Measurements from ENCODE around the gene SPOCD1.

Gene SPOCD1

DNA sequence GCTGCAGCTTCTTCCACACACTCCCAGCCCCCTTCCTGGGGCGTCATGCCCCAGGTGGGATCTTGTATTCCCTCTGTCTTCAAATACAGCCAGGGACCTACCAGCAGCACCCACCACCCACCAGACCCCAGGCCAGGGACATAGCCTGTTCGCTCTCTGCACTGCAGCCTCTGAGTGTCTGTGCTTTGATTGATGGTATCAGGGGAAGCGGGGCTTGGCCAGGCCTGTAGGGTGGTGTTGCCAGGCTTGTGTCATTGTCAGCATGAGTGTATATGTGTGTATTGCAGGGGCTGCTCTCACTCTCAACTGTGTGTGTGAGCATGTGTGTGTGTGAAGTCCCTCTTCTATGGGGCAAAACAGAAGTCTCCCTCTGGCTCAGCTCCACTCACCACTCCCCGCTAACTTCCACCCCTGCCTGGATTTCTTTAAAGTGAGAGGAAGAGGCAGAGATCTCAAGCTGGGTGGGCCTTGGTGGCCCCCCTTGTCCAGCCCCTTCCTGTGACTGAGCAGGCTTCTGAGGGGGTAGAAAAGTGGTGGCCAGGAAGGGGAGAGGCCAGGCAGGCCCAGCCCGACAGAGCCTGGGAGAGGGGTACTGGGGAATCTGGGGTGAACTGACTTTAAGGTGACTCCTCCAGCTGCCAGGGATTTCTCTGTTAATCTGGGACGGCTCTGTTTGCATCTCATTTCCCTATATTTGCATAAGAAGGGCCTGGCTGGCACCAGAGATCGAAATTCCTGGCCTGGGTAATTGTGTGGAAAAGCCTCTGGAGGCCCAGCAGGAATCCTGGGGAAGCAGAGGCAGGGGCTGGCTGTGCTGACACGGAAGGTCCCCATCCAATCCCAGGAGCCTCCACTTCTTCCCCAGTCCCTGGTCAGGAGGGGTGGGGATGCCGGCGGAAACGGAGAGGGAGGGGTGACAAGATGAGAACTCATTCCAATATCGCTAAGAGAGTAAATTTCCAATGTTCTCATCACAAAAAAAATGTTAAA is 33.1 kb downstream of the SPOCD1 start:
- H3K4me3 ChIP-seq (ENCODE audit: low read length), result no peak overlapping the region

DNA sequence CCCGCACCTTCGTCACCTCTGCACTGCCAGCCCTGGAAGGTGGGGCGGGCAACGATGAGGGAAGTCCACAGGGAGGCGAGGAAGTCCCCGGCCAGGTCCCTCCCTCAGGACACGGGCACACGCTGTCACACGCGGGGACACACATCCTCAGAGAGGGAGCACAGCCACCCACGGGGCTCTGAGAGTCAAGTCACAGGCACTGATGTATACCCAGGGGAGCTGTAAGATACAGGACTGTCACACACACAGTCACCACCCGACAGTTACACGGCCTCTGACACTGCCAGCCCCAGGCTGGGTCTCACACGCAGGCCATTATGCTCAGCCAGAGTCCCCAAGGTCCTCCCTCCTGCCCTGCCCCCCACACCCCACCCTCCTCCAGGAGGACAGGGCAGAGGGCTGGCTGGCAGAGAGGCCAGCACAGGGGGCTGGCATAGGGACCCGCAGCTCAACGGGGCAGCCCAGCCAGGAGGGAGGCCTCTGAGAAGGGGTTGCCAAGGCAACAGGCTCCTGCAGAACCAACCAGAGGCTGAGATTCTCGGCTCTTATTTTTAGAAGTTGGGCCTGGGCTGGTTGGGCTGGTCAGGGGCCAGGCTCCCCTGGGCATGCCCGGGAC is 34.0 kb downstream of the SPOCD1 start:
- no peak overlapping the region for H3K4me3 ChIP-seq (ENCODE audit: low read length)
- no peak for TF ChIP-seq ZNF274 (IDR thresholded peaks at IDR 0.05; ENCODE audit: low read depth, low read length)

More for the DNA sequence above, 33.1 kb downstream of the SPOCD1 start:
- no peak for TF ChIP-seq ZNF274 (IDR thresholded peaks at IDR 0.05; ENCODE audit: low read depth, low read length)

DNA sequence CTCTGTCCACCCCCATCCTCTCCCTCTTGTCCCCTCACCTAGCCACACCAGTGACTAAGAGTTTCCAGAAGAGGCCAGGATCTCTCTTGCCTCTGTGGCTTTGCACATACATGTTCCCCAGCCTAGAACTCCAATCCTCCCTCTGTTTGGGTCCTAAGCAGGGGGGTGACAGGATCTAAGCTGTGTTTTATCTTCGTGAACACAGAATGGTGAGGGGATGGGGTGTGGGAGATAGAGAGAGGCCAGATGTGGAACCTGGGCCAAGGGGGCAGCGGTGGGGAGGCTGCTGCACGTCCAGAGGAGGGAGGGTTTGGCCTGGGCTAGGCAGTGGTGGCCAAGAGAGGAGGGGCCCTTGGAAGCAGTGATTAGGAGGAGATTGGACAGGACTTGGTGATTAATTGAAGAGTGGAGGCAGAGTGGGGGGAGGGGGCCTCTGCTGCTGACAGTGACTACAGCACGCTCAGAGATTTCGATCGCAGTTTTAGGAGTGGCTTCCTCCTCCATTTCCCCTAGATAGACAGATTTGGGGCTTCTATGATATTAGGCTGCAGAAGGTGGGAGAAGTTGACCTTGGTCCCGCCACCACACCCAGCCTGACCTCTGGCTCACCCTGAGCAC is 34.6 kb downstream of the SPOCD1 start:
- no peak overlapping the region for H3K4me3 ChIP-seq (ENCODE audit: low read length)
- TF ChIP-seq ZNF274 (IDR thresholded peaks at IDR 0.05; ENCODE audit: low read depth, low read length), result no peak

DNA sequence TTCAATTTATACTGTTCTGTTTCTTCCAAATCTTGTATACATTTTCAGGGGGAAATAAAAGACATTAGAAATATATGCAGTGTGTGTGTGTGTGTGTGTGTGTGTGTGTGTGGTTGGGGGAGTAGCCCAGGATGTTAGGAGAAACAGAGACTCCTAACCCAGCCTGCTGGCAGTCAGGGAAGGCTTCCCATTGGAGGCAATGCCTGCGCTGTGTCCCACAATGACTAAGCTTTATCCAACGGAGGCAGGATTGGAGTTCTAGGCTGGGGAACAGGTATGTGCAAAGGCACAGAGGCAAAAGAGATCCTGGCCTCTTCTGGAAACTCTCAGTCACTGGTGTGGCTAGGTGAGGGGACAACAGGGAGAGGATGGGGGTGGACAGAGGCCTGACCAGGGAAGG is 35.2 kb downstream of the SPOCD1 start:
- no peak for TF ChIP-seq ZNF274 (IDR thresholded peaks at IDR 0.05; ENCODE audit: low read depth, low read length)
- H3K4me3 ChIP-seq (ENCODE audit: low read length), result no peak overlapping the region

DNA sequence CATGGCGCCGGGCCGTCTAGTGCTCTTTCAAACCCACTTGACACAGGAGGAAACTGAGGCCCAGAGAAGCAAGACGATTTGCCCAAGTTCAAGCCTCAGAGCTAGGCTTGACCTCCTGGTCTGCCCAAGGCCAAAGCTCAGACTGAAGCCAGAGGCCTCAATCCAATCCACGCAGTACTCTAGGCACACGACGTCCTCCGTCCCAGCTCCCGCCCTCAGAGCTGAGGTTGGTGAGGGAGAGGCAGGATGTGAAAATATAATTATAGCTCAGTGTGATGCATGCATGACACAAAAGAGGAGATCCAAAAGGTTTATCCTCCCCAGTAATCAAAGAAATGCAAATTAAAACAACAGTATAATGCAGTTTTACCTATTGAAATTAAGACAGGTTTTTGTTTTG is 36.1 kb downstream of the SPOCD1 start:
- TF ChIP-seq ZNF274 (IDR thresholded peaks at IDR 0.05; ENCODE audit: low read depth, low read length), result no peak
- H3K4me3 ChIP-seq (ENCODE audit: low read length), result no peak overlapping the region

DNA sequence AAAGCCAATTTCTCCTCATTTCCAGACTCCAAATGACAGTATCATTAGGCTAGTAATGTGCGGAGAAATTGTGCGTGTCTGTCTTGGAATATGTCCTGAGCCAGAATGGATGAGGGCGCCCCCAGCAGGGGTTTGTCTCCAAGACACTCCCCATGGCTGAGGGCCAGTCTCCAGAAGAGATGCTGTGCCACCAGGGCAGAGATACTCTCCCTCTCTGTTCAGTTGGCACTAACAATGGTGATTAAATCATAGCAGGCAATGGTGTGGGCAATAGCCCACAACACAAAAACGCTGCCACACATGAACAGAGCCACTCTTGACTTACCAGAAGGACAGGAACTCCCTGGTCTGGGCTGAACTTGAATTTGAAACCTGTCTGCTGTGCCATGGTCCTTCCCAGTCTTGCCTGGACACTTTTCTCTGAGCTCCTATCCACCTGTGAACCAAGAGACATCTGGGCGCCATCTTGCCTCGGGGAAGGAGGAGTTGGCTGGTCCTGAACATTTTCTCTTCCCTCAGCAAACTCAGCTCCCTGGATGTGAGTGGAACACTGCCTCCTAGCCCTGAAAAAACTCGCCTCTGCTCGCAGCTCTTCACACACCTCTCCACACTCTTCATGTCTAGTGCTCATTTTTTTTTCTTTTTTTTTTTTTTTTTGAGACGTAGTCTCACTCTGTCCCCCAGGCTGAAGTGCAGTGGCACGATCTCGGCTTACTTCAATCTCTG is 36.9 kb downstream of the SPOCD1 start:
- TF ChIP-seq ZNF274 (IDR thresholded peaks at IDR 0.05; ENCODE audit: low read depth, low read length), result no peak
- no peak overlapping the region for H3K4me3 ChIP-seq (ENCODE audit: low read length)

DNA sequence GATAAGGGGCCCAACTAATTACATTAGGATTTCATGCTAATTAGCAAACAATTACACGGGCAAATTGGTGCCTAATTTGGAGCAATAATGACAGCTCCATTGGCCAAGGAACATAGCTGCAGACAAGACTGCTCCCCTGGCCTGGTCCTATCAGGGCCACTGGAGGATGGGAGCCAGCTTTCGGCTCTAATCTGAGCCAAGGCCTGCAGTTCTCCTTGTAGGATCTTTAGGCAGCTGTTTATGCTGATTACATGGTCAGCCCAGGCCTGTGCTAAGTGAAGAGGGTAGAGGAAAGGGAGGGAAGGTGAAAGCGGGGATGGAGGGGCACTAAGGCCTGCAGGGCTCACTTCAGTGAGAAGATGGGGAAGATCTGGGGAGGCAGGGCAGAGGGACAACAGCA is 39.3 kb downstream of the SPOCD1 start:
- no peak for TF ChIP-seq ZNF274 (IDR thresholded peaks at IDR 0.05; ENCODE audit: low read depth, low read length)

DNA sequence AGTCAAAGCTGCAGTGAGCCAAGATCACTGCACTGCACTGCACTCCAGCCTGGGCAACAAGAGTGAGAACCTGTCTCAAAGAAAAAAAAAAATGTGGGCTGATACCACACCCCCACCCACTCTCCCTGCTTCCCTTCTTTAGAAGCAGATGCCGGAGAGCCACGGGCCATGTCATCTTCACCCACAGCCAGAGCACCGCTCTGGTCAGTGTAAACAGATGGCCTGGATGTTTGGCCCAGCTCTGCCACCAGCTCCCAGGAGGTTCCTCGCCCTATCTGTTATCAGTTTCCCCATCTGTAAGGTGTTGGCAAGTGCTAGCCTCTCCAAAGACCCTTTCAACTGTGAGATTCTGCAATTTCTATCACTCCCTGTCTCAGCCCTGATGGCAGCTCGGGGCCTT is 39.8 kb downstream of the SPOCD1 start:
- TF ChIP-seq ZNF274 (IDR thresholded peaks at IDR 0.05; ENCODE audit: low read depth, low read length), result no peak
- no peak overlapping the region for H3K4me3 ChIP-seq (ENCODE audit: low read length)

More for the DNA sequence above, 39.3 kb downstream of the SPOCD1 start:
- H3K4me3 ChIP-seq (ENCODE audit: low read length), result no peak overlapping the region

DNA sequence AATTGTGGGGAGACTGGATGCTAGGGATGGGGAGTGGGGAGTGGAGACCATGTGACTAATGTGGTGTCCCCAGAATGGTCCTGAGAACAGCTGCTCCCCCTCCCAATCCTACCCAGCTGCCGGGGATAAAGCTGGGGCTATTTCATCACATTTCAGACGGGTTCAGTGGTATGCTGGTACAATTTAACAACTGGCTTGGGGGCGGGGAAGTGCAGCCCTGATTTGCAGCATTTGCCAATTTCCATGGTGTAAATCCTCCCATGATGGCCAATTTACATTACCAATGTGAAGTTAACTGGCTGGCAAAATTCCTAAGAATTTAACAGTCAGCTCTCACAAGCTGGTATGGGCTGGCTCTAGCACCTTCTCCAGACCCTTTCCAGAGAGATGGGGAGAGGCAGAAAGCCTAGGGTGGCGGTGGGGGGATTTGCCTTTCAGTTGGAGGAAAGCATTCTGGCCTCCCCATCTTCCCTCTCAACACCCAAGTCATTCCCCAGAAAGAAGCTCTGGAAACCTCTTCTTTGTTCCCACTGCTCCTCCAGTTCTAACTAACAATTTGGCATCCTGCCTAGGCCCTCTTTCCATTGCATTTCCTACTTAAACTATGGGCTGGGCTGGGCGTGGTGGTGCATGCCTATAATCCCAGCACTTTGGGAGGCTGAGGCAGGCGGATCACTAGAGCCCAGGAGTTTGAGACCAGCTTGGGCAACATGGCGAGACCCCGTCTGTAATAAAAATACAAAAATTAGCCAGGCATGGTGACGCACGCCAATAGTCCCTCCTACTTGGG is 40.4 kb downstream of the SPOCD1 start:
- no peak for TF ChIP-seq ZNF274 (IDR thresholded peaks at IDR 0.05; ENCODE audit: low read depth, low read length)
- H3K4me3 ChIP-seq (ENCODE audit: low read length), result no peak overlapping the region

DNA sequence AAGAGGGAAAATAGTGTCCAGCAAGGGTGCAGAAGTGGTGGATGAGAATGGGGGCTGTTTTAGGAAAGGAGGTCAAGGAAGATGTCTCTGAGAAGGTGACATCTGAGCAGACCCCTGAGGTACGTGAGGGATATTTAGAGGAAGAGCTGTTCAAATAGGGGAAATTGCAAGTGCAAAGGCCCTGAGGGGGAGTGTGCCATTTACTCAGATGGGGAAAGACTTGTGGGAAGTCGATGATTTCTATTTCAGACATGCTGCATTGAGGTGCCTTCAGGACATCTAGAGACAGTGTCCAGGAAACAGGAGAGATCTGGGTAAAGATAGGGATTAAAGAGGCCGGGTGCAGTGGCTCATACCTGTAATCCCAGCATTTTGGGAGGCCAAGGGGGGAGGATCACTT is 41.3 kb downstream of the SPOCD1 start:
- TF ChIP-seq ZNF274 (IDR thresholded peaks at IDR 0.05; ENCODE audit: low read depth, low read length), result no peak

DNA sequence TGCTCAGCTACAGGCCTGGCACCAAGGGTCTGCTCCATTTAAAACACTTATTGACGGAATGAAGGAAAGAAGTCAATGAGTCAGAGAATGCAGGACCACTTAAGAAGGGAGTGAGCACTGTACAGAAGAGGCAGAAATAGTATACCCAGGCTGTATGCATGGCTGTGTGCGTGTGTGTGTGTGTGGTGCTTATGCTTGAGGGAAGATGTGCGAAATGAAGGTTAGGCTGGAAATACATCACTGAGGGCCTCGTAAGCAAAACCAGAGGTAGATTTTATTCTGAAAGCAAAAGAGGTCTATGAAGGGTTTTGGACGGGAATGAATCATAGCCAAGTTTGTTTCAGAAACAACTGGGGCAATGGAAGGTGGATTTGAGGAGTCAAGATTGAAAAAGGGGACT is 42.0 kb downstream of the SPOCD1 start:
- no peak overlapping the region for H3K4me3 ChIP-seq (ENCODE audit: low read length)
- TF ChIP-seq ZNF274 (IDR thresholded peaks at IDR 0.05; ENCODE audit: low read depth, low read length), result no peak

More for the DNA sequence above, 41.3 kb downstream of the SPOCD1 start:
- no peak overlapping the region for H3K4me3 ChIP-seq (ENCODE audit: low read length)

DNA sequence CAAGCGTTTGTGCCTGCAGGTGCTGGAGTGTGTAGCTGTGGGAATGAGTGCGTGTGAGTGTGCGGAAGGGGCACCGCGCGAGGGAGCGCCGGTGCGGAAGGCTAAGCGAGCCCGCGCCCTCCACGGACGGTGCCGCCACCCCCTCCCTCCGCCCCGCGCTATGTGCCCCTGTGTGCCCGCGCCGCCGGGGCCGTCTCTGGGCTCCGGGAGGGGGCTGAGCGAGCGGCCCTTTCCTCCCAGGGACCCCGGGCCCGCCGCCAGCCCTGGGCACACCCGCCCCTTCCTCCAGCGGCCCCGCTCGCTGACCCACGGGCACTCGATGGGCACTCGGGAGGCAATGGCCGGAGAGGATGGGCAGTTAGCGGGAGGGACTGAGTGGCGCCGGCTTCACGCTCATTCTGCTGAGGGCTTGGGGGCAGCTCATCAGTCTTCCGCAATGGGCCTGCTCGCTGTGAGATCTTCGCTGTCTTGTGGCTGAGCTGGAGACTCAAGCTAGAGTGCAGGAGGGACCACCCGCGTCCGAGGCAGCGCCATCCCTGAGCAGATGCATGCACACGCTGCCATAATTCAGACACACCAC is 43.1 kb downstream of the SPOCD1 start:
- no peak overlapping the region for H3K4me3 ChIP-seq (ENCODE audit: low read length)
- TF ChIP-seq ZNF274 (IDR thresholded peaks at IDR 0.05; ENCODE audit: low read depth, low read length), result no peak

All from GM08714 (cell line).